DMS 273 treated with DMSO at 0.1 percent for 48 hours (cell line): Measurements from ENCODE around the gene SLC2A4.
"Not testable (repeated sequence)": the region's sequence is repeated elsewhere in the genome, so short reads cannot be mapped to it uniquely, and the experiment has no call there.

Experiments
- DNase-seq: peaks from one replicate; lab custom pipeline; 2025; lab: John Stamatoyannopoulos, UW

SLC2A4 gene

GRCh38 chr17:7324438-7324779 is 42.9 kb downstream of the SLC2A4 start:
- DNase-seq: no peak

- no peak for DNase-seq
Observed at GRCh38 chr17:7325031-7325528, 43.6 kb downstream of the SLC2A4 start.

GRCh38 chr17:7326186-7326585 is 44.7 kb downstream of the SLC2A4 start:
- DNase-seq: no peak

GRCh38 chr17:7327056-7327455 is 45.5 kb downstream of the SLC2A4 start:
- DNase-seq: no peak

- DNase-seq: no peak
Observed at GRCh38 chr17:7327501-7327900, 46.0 kb downstream of the SLC2A4 start.

- no peak for DNase-seq
Observed at GRCh38 chr17:7328009-7328408, 46.5 kb downstream of the SLC2A4 start.

- no peak for DNase-seq
Observed at GRCh38 chr17:7328840-7329373, 47.4 kb downstream of the SLC2A4 start, which contains the start of gene NEURL4. Gene NEURL4 (minus strand): TSS chr17:7329335. CDS start chr17:7329312, 23 bp downstream.

- peak; percentile 90 for DNase-seq
Observed at GRCh38 chr17:7329374-7329996, 48.0 kb downstream of the SLC2A4 start.

- DNase-seq: no peak
Observed at GRCh38 chr17:7329997-7330637, 48.6 kb downstream of the SLC2A4 start.

GRCh38 chr17:7330638-7331015 is 49.1 kb downstream of the SLC2A4 start:
- DNase-seq: no peak

GRCh38 chr17:7332111-7332510 is 50.6 kb downstream of the SLC2A4 start:
- DNase-seq: no peak

GRCh38 chr17:7332600-7333069 is 51.1 kb downstream of the SLC2A4 start:
- not testable (repeated sequence) for DNase-seq

- DNase-seq: no peak
Observed at GRCh38 chr17:7334938-7335538, 53.5 kb downstream of the SLC2A4 start.

- not testable (repeated sequence) for DNase-seq
Observed at GRCh38 chr17:7335765-7336164, 54.2 kb downstream of the SLC2A4 start.

- no peak for DNase-seq
Observed at GRCh38 chr17:7336240-7337175, 55.0 kb downstream of the SLC2A4 start, which contains the start of gene ACAP1. Gene ACAP1 (plus strand): TSS chr17:7336529. CDS start chr17:7336735, 206 bp downstream.

- not testable (repeated sequence) for DNase-seq
Observed at GRCh38 chr17:7337600-7337999, 56.1 kb downstream of the SLC2A4 start.
